Measurements from ENCODE around the gene RAB11B. TPM values are rescaled to one million over a fixed set of nuclear protein-coding genes. Genes with fewer than 3 reads are reported as not detected.
"Not testable (repeated sequence)": the region's sequence is repeated elsewhere in the genome, so short reads cannot be mapped to it uniquely, and the experiment has no call there.

RAB11B gene
- total RNA-seq, 4 donors from 2014 or later, result 91.2 to 137 (median 113) TPM

GRCh38 chr19:8352134-8352827 is 37.9 kb upstream of the RAB11B start:
- TF ChIP-seq CTCF (IDR thresholded peaks at IDR 0.05) (no peak), POLR2A (IDR thresholded peaks at IDR 0.05) (no peak)
- H3K9me3 ChIP-seq, result no peaks in the 10 kb centered on the region
- H3K27me3 ChIP-seq, result no peaks in the 10 kb centered on the region
- no peak overlapping the region for H3K4me3 ChIP-seq (replicated peaks in 1 of 3)
- intact Hi-C loops (cut with DNase I), result loop anchor here (5.0 kb wide), 1 partner anchor 155 kb away; no protein-coding TSS in a partner anchor
- H3K36me3 ChIP-seq, result no peaks in the 10 kb centered on the region
- WGBS, 2 donors, result 14 to 34% methylated on average over 10 of the region's 10 CpGs
- peaks cover 7 to 33% of the 10 kb centered on the region in 2 donors for H3K4me1 ChIP-seq
- peak overlapping the region in 1 of 3 donors; percentile 24 for H3K27ac ChIP-seq
- DNase-seq, result peak; percentile 64

- 58 to 63% methylated on average over 5 of the region's 5 CpGs for WGBS, 2 donors
- Histone ChIP-seq H3K27ac (peak overlapping the region in 1 of 3 donors; percentile 24), H3K4me1 (peaks cover 7 to 33% of the 10 kb centered on the region in 2 donors)
- H3K4me3 ChIP-seq (replicated peaks in 1 of 3); H3K36me3 ChIP-seq; H3K9me3 ChIP-seq; H3K27me3 ChIP-seq; DNase-seq: not testable (repeated sequence)
- intact Hi-C loops (cut with DNase I), result loop anchor here (5.0 kb wide), 1 partner anchor 154 kb away; no protein-coding TSS in a partner anchor
These were observed 37.3 kb upstream of the RAB11B start for GRCh38 chr19:8352845-8353244.

GRCh38 chr19:8355631-8356402 is 34.3 kb upstream of the RAB11B start:
- H3K9me3 ChIP-seq, result no peaks in the 10 kb centered on the region
- 71 to 88% methylated on average over 6 of the region's 6 CpGs for WGBS, 2 donors
- intact Hi-C loops (cut with DNase I), result loop anchor here (5.0 kb wide), 1 partner anchor 41 kb away; no protein-coding TSS in a partner anchor
- peaks cover 7 to 33% of the 10 kb centered on the region in 2 donors for H3K4me1 ChIP-seq
- H3K4me3 ChIP-seq (replicated peaks in 1 of 3), result no peak overlapping the region
- no peak for TF ChIP-seq CTCF (IDR thresholded peaks at IDR 0.05)
- no peak for DNase-seq
- no peaks in the 10 kb centered on the region for H3K36me3 ChIP-seq
- H3K27ac ChIP-seq, result peak overlapping the region in 1 of 3 donors; percentile 11
- H3K27me3 ChIP-seq, result no peaks in the 10 kb centered on the region

- 83 to 84% methylated on average over 4 of the region's 4 CpGs for WGBS, 2 donors
These were observed 33.1 kb upstream of the RAB11B start for GRCh38 chr19:8357007-8357521.

More at GRCh38 chr19:8357007-8357521, 33.1 kb upstream of the RAB11B start:
- TF ChIP-seq POLR2A (IDR thresholded peaks at IDR 0.05), result no peak
- TF ChIP-seq CTCF (IDR thresholded peaks at IDR 0.05), result no peak
- intact Hi-C loops (cut with DNase I), result loop anchor here (5.0 kb wide), 1 partner anchor 40 kb away; no protein-coding TSS in a partner anchor
- H3K27ac ChIP-seq, result no peak overlapping the region
- H3K4me1 ChIP-seq, result peaks cover 12 to 43% of the 10 kb centered on the region in 2 donors
- no peaks in the 10 kb centered on the region for H3K36me3 ChIP-seq
- no peak for DNase-seq
- H3K4me3 ChIP-seq (replicated peaks in 1 of 3), result no peak overlapping the region
- H3K27me3 ChIP-seq, result no peaks in the 10 kb centered on the region
- H3K9me3 ChIP-seq, result no peaks in the 10 kb centered on the region
